Activated T-helper 1 cell treated with anti-CD3 and anti-CD28 coated beads, Interleukin-2, amount 50 U/mL, for 16 hours (primary cell): ENCODE data around the gene WASHC3.
"Not testable (repeated sequence)": the region's sequence is repeated elsewhere in the genome, so short reads cannot be mapped to it uniquely, and the experiment has no call there.

ENCODE experiments used
- DNase-seq, 2 donors: peaks; one replicate each; pipeline ENCODE4 v3.0.0-alpha.2; 2020; ENCODE audit warnings: low read depth in 1 of 2, low spot score in 1 of 2

WASHC3 gene

DNA sequence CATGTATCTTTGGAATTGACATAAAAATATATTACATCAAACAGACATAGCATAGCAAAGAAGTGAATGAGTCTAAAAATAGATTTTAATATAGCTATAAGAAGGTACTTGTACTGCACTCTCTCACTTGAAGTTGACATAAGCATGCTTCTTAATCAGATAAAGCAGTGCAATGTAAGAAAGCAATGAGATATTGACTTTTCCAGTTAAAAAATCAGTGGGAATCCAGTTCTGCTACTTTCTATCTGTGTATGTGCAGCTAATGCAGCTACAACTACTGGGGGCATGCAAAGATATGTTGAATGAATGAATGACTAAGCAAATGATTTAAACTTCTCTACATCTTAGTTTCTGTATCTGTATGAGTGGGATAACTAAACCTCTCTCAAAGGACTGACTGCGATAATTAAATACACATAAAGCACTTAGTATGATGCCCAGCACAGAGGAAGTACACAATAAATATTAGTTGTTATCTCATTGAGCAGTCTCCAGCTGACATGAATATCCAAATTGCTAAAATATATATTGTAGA is 10.3 kb downstream of the WASHC3 start:
- no peak for DNase-seq

DNA sequence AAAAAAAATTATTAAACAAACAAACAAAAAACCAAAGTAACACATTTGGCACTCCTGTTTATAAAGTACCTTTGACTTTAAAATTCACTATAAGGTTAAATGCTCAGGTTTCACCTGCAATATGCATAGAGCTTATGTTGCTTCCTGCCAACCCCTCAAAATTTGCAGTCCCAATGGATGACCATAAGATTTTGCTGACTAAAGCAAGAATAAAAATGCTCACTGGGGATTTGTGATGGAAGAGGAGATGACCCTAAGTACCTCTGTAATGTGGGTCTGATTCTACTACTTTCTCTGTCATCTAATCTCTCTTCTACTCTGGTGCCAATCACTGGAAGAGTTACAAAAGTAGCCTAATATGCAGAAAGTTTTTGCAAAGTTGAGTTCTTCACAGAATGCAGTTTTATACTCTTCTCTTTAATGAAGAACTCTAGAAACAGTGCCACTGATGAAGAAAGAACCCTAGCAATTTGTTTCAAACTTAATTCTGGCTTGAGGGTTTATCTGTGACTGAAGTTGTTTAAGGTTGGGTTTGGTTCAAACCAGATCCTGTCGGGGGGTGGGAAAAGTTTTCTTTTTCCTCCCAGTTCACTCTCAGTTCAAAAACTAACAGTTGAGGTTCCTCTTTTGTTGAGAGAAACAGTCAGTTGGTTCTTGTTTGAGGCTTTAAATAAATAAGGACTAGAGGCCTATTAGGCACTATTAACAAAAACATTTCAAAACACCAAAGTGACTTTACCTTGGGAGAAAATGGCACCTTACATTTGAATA is 10.9 kb downstream of the WASHC3 start:
- DNase-seq: no peak

DNA sequence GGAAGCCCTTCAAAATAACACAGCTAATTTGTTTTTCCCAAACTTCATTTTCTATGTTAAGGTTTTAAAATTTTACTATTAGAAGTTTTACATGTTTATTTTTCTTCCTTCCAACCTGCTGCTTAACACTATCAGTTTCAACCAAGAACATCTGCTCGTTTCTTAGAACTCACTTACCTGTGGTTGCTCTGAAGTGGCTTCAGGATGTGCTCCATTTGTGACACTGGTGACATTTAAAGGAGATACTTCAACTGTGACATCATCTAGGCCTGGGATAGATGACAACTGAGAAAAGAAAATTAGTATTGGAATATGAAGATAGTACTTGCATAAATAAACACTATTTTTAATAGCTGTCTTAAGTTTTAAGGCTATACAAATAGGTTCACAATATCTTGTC is 17.9 kb downstream of the WASHC3 start:
- DNase-seq: no peak

DNA sequence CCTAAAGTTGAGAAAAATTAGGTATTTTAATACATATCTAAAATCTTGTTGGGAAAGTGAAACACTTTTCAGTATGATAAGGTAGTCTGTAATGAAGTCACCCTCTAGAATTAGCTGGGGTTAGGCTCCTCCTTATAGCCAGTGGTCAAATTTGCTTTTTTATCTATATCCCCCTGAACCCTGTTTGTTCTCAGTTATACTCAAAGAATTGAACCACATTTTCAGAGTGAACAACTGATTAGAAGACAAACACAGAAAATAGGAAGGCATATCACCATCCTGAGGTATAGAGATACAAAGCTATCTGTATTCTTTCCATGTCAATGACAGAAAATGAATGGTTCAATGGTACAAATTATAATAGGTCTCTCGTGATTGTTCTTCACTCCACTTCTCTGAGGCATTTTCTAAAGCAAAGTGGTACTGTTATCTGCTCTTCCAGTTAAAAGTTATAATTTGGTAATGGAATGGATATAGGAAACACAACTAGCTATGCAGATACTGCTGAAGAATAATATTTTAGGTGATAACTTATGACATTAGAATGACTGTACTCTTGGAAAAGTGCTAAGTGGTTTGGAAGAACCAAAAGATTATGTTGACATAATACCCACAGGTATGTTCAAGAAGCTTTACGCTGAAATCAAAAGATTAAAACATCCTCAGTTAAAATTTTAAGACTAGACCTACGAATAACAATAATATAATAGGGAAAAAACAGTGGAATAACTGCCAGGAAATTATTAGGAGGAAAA is 27.6 kb downstream of the WASHC3 start:
- no peak for DNase-seq

DNA sequence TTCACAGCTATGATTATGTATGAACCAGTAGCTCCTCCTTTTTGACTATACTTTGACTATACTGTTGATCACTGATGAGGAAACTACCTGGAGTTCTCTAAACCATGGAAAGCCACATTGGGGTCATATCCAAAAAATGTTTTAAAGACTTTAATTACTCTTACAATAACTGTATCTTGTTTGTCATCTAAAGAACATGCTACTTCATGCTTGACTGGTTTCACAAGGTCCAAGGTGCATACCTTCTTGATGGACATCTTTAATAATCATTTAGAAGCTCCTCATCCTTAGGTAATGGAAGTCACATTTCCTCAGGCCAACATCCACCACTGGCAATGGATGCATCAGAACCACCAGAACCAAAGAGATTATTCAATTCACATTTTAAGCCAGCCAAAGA is 29.9 kb downstream of the WASHC3 start:
- no peak for DNase-seq

DNA sequence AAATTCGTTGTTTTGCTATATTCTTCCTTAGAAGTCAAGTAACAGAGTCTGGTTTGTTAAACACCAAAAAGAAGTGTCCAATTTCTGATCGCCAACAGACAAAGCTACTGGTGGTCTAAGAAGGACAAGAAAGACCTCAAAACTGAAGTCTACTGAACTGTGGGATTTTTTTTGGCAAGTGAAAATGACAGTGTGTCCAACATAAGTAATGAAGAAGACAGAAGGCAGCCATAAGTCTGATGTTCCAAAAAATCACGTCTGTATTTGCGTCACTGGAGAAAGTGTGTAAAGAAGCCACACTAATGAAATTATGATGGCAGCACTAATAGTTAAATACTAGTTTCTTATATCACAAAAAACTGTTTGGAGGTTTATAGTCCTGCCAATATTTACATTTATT is 32.6 kb downstream of the WASHC3 start:
- no peak for DNase-seq

DNA sequence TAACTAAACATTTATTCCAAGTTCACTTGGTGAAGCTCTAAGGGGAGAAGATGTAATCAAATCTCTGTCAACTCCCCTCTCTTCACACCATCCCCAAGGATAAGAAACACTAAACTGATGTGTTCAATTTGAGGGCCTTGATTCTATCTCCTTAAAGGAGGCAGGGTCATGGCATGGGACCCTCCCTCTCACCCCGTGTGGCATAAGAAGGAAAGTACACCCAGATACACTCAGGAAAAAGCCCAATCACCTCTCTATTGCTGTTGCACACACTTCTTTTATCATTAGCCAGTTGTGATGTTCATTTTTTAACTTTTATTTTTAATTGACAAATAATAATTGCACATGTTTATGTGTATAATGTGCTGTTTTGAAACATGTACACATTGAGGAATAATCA is 35.1 kb downstream of the WASHC3 start:
- DNase-seq: no peak

DNA sequence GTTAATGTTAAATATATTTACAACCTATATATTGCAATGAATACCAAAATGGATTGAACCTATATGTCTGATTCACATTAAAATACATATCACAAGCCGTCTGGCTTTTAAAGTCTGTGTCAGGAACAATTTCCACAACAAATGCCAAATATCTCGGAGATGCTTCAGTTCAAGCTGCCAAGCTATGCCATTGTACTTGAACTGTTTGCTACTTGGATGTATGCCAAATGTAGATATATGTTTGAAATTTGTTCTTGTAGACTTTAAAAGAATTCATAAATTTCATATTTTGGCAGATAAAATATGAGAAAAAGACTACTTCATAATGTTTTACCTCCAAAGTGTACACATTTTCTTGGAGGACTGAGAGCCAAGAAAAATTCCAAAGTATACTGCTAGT is 37.0 kb downstream of the WASHC3 start:
- DNase-seq: no peak

DNA sequence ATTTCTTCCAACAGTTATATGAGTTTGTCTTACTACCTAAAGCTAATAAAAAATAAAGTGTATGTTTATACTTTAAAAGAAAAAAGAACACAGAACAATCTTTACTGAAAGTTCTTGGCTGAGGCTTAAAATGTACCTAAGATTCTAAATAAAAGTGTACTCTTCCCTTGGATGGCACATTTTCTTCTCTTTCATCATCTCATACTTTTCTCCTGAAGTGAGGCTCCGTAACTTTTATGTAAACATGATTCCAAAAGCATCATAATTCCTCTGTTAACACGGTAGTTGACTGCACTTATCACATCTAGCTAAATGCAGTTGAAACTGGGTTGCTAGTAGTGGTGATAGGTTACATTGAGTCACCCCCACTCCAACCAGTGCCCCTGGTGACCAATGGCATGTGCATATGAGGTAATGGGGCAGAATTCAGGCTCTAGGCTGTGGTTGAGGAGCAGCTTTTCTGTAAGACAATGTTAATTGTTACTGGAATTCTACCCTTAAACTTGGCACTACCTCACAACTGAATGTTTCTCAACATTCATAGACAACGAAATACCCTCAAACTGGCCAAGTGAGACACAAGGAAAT is 38.4 kb downstream of the WASHC3 start:
- DNase-seq: no peak

DNA sequence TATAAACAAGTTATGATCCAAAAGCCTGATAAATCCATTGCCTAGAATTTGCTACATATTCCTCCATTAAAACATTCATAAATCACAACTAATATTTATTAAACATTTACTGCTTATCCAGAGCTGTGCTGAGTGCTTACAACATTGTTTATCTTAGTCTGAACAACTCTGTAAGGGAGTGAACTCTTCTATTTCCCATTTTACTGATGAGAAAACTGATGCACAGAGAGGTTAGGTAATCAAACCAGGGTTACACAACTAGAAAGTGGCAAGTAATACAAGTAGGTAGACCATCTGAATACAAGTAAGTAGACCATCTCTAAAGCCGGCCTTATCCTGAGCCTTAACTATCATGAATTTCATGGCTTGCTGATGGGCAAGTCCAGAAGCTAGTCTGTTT is 39.5 kb downstream of the WASHC3 start:
- DNase-seq: no peak

DNA sequence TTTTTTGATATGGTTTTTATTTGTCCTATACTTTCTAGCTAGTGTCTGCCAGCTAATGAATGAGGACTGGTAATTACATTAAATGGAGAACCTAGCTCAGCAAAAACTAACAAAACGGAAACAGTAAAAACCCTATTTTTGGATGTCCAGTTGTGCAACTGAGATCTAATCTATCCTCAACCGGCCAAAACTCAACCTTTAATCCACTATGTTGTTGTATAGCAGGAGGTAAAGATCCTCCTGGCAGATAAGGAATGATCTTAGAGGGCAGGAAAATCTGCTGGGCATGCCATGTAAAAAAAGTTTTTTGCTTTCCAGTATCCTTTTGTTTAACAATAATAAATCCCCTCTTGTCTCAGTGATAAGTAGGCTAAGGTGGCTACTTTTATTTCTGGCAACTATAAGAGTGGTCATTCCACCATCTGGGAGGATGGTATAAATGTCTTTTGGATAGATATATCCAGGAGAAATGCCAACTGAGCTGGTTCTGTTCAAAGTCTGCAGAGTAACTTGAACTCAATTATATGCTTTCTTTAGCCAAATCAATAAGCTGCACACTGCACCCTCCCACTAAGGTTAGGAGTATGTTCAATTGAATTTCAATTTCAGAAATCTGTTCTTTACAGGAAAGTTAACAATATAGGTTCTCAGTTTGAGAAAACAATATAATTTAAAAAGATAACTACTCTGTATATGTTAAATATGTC is 40.1 kb downstream of the WASHC3 start:
- DNase-seq: no peak

DNA sequence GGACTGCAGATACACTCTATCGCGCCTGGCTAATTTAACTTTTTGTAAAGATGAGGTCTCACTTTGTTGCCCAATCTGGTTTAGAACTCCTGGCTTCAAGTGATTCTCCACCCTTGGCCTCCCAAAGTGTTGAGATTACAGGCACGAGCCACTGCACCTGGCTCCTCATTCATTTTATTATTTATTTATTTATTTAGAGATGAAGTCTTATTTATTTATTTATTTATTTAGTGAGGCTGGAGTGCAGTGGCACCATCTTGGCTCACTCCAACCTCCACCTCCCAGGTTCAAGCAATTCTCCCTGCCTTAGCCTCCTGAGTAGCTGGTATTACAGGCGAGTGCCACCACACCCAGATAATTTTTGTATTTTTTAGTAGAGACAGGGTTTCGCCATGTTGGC is 43.2 kb downstream of the WASHC3 start:
- DNase-seq: not testable (repeated sequence)

DNA sequence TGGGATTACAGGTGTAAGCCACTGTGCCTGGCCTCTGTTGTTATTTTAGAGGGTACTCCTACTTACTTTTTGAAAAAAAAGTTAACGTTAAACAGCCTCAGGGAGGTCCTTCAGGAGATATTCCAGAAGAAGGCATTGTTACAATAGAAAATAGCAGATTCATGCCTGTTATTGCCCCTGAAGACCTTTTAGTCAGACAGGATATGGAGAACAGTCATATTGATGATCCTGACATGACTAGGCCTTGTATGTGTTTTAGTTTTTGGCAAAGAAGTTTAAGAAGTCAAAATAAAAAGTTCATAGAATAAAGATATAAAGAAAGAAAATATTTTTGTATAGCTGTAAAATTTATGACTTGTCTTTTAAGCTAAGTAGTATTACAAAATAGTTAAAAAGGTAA is 45.3 kb downstream of the WASHC3 start:
- DNase-seq: no peak

DNA sequence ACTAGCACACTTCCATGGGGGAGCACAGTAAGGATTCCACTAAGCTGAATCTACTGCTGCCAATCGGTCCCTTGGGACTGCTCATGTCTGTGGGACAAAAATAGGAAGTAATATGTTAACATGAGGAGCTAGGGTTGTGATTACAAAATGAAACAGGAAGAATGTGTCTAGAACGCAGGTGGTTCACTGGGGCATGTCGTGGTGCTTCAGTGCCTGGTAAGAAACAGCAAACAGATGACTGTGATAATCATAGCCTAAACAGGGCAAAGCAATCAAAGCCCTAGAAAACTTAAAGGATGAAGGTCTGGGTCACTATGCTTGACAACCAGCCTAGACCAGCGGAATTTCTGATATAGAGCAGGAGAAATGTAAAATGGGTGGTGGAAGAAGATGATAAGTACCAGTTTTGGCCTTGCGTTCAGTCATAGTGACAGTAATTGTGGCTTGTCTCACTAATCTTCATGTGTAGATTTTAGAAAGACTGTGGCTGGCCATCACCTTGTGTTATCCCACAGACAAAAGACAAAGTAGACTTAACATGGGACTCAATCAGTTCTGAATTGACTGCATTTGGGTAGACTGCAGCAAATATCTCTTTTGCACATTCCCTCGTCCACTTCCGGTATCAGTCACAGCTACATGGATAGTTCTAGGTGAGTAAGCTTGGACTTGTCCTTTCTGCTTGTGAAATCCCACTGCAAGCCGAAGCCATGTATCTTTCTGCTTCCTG is 51.4 kb downstream of the WASHC3 start:
- DNase-seq: no peak

DNA sequence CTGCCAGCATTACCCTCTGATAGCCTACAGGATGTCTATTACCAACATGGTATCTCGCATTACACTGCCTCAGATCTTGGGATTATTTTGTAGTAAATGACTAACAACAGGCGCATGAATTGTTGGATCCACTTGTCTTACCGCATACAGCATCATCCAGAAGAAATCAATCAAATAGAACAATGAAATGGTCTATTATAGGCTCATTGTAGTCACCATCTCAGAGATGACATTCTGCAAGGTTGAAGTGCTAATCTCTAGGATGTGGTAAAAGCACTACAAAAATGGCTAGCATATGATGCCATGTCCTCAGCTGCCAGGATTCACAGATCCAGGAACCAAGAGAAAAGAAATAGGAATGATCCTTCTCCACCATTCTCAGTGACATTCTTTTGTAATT is 52.0 kb downstream of the WASHC3 start:
- DNase-seq: no peak

DNA sequence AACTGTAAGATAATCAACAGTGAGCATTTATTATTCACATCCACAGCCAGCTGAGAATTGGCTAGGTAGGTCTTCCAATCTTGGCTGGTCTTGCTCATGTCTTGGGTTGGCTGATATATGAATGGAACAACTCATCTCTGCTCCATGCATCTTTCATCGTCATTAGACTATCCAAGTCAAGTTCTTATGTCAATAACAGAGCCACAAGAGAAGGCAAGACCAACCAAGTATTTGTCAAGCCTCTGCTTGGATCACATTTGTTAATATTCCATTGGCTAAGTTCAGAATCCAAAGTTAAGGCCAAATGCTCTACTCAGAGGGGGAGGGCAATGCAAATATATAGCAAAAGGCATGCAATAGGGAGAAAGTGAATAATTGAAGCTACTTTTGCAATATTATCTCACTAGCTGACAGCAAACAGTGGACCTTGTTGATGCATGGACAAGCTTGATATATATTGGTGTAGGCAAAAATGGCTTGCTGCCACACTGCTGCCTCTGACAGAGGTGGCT is 53.1 kb downstream of the WASHC3 start:
- no peak for DNase-seq

DNA sequence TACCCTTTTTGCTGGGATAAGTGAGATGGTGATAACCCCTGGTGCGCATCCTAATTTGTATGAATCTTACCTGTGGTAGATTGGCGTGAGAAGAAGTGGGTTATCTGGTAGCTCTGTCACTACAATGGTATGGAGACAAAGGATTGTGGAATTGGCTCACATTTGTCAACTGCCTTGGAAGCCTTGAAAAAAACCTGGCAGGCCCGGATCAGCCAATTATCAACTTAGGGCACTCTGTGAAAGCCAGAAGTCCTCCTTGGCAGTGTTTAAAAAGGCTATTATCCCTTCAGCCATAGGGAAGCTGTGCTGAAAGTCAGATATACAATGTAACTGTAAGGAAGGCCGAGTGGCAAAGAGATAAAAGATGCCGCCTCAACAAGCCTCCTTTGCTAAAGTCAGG is 56.5 kb downstream of the WASHC3 start:
- no peak for DNase-seq

DNA sequence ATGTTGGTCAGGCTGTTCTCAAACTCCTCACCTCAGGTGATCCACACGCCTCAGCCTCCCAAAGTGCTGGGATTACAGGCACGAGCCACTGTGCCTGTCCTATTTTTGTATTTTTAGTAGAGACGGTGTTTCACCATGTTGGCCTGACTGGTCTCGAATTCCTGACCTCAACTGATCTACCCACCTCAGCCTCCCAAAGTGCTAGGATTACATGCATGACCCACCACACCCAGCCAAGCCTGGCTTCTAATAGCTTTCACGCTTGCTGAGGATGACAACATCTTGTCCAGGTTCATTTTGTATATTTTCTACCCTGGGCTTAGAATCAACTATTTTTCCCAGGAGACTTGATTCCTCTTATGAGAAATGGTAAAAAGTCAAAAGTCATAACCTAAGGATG is 64.7 kb downstream of the WASHC3 start:
- DNase-seq: no peak

DNA sequence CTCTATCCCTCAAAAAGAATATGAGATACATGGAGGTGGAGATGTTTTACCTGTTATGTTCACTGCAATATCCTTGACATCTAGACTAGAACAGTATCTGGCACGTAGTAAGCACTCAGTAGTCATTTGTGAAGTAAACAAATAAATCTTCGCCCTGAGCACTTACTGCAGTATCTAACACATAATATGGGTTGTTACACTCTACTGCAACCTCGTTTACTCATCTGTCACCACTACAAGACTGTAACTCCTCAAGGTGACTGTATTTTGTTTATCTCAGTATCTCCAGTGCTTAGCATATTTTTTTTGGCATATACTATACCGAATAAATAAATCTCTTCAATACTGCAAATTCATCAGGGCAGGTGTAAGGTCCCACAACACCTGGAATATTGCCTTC is 66.1 kb downstream of the WASHC3 start:
- DNase-seq: no peak

DNA sequence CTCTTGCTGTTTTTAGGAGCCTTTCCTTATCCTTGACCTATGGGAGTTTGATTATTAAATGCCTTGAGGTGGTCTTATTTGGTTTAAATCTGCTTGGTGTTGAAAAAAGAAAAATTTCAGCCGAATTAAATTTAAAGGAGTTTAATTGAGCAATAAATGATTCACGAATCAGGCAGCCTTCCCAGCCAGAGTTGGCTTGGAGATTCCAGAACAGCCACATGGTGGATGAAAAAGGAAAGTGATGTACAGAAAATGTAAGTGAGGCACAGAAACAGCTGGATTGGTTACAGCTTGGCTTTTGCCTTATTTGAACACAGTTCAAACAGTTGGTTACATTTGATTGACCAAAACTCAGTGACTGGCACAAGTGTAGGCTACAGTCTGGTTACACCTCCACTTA is 69.7 kb downstream of the WASHC3 start:
- DNase-seq: no peak

DNA sequence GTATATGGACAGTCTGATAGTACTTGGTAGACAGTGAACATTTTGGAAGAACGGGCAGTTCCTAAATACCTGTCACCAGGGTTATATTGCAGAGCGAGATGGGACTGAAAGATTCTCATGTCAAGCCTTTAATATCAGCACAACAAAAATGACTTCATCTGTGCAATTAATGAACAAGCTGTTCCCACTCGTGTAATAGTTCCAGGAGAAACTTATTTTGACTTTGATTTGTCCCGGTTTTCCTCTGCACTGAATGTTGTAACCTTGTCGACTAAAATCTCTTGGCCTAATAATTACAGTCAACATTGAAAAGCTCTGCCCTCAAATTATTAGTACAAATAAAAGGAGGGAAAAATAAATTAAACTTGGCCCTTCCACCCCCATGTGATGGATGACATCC is 79.5 kb downstream of the WASHC3 start:
- DNase-seq: no peak
